EL (cell line): ENCODE measurements around the gene TEX13C.
"Not testable (repeated sequence)": the region's sequence is repeated elsewhere in the genome, so short reads cannot be mapped to it uniquely, and the experiment has no call there.

Source experiments
- DNase-seq: peaks from one replicate; pipeline ENCODE4 v3.0.0-alpha.2; 2016

The TEX13C gene

GRCh38 chrX:125319646-125320521 is at the start of gene TEX13C:
Gene TEX13C (plus strand): TSS chrX:125319871. CDS start chrX:125320120, 249 bp downstream.
- DNase-seq, result no peak

- DNase-seq, result no peak
Observed at GRCh38 chrX:125287282-125287681, 32.4 kb upstream of the TEX13C start.

- DNase-seq, result no peak
Observed at GRCh38 chrX:125288343-125288742, 31.3 kb upstream of the TEX13C start.

GRCh38 chrX:125289209-125289608 is 30.5 kb upstream of the TEX13C start:
- DNase-seq, result no peak

GRCh38 chrX:125289920-125290319 is 29.8 kb upstream of the TEX13C start:
- no peak for DNase-seq

- DNase-seq, result no peak
Observed at GRCh38 chrX:125291124-125291523, 28.5 kb upstream of the TEX13C start.

GRCh38 chrX:125293850-125294780 is 25.6 kb upstream of the TEX13C start:
- no peak for DNase-seq

- no peak for DNase-seq
Observed at GRCh38 chrX:125295337-125295736, 24.3 kb upstream of the TEX13C start.

- no peak for DNase-seq
Observed at GRCh38 chrX:125298871-125299270, 20.8 kb upstream of the TEX13C start.

- DNase-seq, result no peak
Observed at GRCh38 chrX:125306335-125306866, 13.3 kb upstream of the TEX13C start.

GRCh38 chrX:125308653-125309052 is 11.0 kb upstream of the TEX13C start:
- DNase-seq, result no peak

GRCh38 chrX:125319166-125319565 is 505 bp upstream of the TEX13C start:
- not testable (repeated sequence) for DNase-seq

- DNase-seq, result no peak
Observed at GRCh38 chrX:125322431-125322830, 2.8 kb downstream of the TEX13C start.

GRCh38 chrX:125326599-125326998 is 6.9 kb downstream of the TEX13C start:
- DNase-seq, result no peak

GRCh38 chrX:125327891-125328290 is 8.2 kb downstream of the TEX13C start:
- DNase-seq, result no peak

- no peak for DNase-seq
Observed at GRCh38 chrX:125333583-125333982, 13.9 kb downstream of the TEX13C start.

GRCh38 chrX:125340490-125340889 is 20.8 kb downstream of the TEX13C start:
- DNase-seq, result no peak

GRCh38 chrX:125374169-125374568 is 54.5 kb downstream of the TEX13C start:
- DNase-seq, result no peak
